Measurements from ENCODE around the gene TSSK6.

TSSK6 gene

DNA sequence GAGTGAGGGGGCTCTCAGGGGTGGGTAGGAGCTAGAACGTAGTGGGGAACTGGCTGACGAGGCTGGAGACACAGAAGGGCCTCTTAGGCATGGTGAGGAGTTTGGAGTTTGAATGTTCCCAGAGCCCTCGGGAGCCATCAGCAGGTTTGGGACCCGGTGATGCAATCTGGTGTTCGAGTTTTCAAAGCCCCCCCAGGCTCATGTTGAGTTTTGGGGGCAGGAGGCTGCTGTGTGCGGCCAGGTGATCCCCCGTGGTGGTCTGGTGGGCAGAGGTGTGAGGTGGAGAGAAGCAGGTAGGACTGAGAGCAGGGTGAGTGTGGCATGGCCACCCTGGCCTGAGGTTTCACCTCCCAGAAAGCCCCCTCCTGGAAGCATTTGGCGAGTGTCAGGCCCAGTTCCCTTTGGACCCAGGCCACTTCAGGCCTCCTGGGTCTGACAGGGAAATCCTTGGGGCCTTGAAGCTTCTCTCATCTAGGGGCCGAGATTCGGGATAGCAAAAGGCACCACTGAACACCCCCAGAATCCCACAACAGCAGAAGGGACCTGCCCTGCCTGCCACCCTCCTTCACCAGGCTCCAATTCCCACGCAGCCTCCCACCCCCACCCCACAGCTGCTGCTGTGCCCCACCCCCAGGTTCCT lies 14.6 kb upstream of the TSSK6 start:
- peak; percentile 23 for DNase-seq

DNA sequence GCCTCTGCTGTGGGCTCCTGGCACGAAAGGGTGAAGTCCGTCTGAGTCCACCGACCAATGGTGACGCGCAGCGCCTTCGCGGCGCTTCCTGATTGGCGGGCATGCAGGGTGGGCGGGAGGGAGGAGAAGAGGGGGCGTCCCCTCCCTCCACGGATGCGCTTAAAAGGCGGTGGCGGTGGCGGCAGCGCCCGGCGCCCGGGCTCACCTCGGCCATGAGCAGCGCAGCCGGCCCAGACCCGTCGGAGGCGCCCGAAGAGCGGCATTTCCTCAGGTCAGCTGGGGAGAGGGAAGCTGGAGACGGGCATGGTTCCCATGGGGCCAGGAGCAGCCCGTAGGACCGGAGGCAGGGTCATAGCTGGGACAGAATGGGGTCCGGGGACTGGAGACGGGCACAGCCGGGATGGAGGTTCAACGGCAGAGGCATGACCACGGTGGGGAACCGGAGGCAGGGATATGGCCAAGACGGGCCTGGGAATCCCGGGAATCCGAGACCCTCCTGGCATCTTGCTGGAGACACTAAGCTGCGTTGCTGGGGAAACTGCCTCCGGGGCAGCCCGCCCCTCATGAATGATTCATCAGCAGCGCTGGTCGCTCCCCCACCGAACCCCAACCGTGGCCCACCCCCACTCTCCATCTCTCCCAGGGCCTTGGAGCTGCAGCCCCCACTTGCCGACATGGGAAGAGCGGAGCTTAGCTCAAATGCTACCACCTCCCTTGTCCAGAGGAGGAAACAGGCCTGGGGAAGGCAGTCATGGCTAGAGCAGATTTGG lies 13.6 kb upstream of the TSSK6 start, which contains the start of gene YJEFN3:
TSS of gene YJEFN3 (plus strand) at position 191 of the 770 bp plus-strand sequence. CDS start at position 213, 22 bp downstream.
- DNase-seq: peak; percentile 65

DNA sequence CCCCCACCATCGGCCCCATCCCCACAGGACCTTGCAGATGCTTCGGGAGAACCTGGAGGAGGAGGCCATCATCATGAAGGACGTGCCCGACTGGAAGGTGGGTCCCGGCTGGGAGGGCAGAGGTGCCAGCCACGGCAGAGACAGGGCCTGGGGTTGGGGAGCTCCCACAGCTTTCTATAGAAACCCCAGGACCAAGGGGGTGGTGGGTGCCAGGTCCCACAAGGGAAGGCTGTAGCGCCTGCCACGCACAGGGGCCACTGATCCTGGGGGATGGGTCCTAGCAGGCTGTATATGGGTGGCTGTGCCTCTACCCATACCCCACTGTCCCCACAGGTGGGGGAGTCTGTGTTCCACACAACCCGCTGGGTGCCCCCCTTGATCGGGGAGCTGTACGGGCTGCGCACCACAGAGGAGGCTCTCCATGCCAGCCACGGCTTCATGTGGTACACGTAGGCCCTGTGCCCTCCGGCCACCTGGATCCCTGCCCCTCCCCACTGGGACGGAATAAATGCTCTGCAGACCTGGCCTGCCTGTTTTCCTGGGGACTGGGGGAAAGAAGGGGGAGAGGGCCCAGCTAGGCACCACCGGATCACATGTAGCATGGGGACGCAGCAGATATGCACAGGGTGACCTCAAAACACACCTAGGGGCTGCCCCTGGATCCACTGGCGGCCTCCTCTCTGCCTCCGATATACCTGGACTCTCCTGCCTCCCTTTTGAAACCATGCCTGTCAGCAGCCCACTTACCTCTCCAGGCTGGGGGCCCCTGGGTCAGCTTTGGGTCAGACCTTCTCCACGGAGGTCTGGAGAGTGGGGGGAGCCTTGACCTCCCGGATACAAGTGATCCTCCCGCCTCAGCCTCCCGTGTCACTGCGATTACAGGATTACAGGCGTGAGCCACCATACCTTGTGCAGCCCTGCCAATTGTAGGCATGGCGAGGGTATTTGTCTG lies 12.6 kb upstream of the TSSK6 start:
- peak; percentile 19 for DNase-seq

DNA sequence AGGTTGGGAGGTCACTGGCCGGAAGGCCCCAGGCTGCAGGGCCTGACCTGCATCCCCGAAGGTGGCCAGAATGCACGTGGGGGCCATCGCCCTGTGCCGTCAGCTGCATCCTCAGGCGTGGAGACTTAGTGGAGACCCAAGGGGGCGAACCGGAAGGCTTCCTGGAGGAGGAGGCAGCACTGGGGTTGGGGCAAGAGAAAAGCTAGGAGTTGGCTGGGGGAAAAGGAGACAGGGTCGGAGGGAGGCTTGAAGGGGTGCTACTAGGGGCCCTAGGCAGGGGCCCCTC lies 12.0 kb upstream of the TSSK6 start:
- no peak for DNase-seq

DNA sequence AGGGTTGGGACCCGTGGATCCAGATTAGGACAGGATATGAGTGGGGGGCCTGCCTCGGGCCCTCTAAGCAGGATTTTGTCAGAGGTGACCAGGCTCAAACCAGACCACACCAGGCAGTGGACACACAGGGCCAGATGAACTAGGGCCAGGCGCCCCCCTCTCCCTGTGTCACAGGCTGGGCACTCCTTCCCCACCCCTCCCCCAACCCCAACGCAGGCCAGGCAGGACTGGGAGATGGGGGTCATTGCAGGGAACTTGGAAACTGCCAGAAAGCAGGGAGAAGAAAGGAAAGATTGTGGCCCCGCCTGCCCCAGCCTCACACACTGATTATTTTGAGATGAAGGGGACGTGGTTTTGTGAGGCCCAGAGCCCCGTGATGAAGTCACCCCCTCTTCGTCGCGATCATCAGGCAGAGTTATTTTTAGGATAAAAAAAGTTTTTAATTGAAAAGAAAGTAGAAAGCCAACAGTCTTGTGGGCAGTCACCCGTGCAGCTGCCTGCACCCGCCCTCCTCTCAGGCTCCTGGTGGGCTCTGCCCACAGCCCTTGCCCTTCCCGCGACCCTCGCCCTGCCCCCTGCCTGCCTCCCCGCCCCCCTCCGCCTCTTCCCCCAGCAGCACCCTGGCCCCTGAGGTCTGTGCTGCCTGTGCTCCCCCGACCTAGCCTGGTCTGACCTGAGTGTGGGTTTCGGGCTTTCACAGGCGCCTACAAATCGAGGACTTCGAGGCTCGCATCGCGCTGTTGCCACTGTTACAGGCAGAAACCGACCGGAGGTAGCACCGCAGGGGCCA lies 11.4 kb upstream of the TSSK6 start:
- DNase-seq: peak; percentile 20

DNA sequence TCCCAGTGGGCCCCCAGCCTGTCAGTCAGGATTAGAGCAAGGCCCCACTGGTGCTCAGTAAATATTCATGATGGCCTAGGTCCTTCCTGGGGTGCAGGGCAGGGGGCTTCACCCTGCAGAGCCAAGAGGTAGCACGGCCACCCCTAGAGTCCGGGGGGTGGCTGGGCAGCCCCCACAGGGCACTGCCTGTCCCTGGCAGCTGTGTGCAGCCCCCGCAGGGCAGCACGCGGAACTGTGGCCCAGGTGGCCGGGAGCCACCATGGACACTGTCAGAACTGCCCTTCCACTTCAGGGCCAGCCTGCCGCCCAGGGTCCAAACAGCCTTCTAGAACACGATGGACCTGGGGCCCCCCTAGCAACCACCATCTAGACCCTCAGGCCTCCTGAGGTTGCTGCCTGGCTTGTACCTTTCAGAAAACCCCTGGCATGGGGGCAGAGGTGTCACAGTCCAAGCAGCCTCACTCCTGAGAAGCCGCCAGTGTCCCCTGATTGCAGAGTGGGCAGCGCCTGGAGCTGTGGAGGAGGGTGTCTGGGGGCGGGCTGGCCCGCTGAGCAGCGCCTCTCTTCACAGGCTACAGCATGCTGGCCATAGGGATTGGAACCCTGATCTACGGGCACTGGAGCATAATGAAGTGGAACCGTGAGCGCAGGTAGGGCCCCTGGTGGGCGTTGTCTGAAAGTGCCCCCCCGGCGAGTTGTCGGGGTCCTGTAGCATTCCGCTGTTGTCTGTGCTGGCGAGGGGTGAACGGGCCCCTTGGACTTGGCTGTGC lies 10.4 kb upstream of the TSSK6 start:
- peak; percentile 19 for DNase-seq

DNA sequence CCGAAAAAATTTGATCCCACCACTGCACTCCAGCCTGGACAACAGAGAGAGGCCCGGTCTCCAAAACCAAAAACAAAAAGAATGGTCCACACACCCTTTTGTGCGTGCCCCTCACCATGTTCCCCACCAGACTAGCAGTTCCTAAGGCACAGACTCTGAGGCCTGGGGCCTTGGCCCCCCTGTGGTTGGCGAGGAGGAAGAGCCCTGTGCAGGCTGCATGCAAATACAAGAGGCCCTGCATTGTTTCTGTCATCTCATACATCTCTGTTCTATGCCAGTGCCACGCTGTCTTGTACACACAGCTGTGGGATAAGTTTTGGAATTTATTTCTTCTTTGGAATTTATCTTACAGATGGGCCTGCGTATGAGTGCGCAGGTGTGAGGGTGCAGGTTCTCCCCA lies 8.7 kb upstream of the TSSK6 start:
- no peak for DNase-seq

DNA sequence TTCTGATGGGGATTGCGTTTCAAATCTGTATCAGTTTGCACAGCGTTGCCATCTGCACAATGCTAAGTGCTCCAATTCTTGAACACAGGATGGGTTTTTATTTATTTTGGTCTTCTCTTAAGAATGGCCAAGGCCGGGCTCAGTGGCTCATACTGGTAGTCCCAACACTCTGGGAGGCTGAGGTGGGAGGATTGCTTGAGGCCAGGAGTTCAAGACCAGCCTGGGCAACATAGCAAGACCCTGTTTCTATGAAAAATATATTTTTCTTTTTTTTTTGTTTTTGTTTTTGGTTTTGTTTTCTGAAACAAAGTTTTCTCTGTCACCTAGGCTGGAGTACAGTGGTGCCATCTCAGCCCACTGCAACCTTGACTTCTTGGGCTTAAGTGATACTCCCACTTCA lies 7.8 kb upstream of the TSSK6 start:
- DNase-seq: no peak

DNA sequence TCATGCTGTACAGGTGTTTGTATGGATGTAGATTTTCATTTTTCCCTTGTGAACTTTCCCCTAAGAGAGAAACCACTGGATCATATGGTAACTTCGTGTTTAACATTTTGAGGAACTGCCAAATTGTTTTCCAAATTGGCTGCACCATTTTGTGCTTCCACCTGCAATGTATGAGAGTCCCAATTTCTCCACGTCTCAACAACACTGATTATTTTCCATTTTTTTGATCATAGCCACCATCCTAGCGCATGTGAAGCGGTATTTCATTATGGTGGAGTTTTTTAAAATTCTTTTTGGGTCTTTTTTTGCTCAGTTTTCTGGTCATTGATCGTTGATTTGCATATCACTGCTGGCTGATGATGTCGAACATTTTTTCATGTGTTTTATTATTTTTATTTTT lies 5.6 kb upstream of the TSSK6 start:
- DNase-seq: no peak

DNA sequence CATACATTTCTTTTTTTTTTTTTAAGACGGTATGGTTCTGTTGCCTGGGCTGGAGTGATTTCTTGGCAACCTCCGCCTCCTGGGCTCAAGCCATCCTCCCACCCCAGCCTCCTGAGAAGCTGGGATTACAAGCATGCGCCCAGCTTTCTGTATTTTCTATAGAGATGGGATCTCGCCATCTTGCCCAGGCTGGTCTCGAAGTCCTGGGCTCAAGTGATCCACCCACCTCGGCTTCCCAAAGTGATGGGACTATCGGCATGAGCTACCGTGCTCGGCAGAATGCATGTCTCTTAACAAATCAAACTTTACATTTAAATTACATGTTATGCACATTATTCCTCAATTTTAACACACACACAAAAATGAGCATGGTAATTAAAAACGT lies 1.9 kb upstream of the TSSK6 start:
- no peak for DNase-seq

DNA sequence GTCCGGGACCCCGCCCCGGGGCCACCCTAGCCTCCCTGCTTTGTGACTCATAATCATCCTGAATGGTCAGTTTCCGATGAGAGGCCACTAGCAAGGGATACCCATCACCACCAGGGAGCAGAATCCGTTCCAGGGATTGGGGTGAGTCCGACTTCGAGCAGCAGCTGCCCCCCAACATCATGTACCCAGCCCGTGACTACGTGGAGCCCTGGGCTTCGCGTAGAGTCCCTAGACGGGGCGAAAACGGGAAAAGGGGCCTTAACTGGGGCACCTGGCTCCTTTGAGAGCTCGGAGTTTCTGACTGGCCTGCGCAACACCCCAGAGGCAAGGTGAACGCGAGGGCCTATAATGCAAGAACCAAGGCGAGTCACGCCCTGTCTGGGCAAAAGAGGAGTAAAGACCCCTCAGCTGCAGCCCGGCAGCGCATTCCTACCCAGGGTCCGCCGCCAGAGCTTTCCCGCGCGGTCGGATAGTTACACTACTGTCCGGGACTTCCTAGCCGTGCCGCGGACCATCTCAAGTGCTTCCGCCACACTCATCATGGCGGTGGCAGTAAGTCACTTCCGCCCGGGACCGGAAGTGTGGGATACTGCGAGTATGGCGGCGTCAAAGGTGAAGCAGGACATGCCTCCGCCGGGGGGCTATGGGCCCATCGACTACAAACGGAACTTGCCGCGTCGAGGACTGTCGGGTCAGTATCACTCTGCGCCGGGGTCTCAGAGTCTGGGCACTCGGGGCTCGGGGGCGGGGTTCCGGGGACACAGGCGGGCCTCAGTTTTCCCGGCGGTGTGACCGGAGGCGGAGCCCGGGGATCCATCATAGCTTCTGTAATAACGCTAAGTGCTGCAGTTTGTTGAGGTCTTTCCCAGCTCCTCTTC lies 533 bp upstream of the TSSK6 start, which contains the start of gene NDUFA13:
TSS of gene NDUFA13 (plus strand) at position 584 of the 878 bp plus-strand sequence. CDS start at position 598, 14 bp downstream.
- peak; percentile 96 for DNase-seq

DNA sequence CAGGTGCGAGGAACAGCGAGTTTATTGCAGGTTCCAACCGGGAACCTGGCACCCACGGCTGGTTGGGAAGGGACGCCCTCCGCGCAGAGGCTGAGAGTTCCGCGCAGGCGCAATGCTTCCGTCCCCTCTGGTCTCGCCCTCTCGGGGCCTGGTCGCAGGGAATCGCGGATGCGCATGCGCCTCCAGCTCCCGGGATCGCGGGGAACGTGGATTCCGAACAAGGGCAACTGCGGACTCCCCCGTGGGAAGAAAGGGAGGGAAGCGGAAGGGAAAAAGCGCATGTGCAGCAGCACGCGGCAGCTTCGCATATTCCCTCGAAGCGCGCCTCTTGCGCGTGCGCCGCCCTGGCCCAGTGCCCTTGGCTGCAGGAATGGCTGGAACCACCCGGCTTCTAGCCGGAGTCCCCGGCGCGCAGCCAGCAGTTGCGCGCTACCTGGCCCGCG lies 1.1 kb downstream of the TSSK6 start:
- DNase-seq: peak; percentile 85

DNA sequence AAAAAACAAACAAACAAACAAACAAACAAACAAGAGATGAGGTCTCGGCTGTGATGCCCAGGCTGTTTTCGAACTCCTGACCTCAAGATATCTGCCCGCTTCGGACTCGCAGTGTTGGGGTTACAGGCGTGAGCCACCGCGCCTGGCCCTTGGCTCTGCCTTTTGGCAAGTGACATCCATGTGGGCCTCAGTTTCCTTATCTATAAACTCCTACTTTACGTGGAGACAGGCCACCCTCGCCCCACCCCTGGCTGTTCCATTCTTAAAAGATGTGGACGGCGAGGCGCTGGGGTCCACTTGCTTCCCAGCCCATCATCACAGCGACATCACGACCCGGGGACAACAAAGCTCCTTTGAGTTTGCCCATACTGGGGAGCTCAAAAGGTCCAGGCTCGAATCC lies 1.7 kb downstream of the TSSK6 start:
- DNase-seq: no peak

DNA sequence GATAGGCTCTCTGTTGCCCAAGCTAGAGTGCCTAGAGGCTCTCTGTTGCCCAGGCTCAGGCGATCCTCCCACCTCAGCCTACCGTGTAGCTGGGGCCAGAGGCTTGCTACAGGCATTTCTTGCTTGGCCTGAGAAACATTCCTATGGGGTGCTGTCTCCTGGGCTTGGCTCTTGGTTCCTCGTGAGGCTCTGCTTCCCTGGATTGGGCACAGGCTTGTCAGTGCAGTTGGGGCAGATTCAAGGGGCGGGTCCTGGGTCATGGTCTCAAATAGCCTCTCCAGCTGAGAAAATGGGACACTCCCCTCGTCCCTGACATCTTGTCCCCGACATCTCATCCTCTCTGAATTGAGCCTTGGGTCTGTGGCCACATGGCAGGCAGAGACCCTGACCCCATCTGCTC lies 4.9 kb downstream of the TSSK6 start:
- no peak for DNase-seq

DNA sequence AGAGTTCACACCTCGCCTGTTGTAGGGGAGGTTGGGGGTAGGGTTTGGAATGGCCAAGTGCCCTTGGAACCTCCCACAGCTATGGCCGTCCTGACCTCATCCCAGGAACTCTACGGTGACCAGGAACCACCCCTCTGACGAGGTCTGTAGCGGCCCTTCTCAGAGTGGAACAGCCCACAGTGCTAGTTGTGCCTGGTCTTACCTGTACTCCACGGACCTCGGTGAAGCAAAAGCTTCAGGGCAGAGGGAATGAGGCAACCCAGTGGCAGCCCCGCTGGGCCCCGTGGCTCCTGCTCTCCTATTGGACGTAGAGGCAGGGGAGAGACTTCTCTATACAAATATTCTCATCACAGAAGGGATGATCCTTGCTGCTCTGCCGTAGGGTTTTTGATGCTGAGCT lies 7.1 kb downstream of the TSSK6 start:
- DNase-seq: no peak

DNA sequence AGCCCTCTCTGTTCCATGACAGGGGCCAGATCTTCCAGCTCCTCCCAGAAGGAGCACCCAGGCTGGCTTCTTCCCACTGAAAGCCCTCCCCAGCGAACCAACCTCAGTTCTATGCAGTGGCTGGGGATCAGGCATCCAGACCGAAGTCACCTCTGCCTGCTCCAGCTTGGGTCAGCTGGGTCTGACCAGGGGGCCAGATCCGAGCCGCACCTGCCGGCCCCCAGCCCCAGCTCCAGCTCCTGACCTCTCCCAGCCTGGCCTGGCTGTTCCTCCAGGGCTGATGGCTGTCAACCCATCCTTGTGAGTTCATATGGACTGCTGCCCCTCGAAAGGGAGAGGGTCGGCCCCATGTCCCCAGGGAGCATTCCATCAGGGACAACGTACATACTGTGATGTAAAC lies 8.0 kb downstream of the TSSK6 start:
- no peak for DNase-seq

DNA sequence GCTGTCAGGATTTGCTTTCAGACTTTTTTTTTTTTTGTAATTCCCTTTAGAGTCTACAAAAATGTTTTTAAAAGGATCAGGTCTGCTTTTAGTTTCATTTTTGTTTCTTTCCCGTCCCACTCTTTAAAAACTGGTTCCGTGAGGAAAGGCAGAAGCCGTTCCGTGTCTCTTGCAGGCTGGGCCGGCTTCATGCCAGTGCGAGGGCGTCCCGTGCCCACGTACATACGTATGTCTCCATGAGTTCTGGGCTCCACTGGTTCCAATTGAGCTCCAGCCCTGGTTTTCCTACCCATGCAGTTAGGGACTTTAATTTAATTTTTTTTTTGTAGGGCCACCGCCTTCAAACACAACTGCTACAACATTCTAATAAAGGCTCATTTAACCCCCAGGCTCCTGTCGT lies 8.8 kb downstream of the TSSK6 start:
- no peak for DNase-seq

DNA sequence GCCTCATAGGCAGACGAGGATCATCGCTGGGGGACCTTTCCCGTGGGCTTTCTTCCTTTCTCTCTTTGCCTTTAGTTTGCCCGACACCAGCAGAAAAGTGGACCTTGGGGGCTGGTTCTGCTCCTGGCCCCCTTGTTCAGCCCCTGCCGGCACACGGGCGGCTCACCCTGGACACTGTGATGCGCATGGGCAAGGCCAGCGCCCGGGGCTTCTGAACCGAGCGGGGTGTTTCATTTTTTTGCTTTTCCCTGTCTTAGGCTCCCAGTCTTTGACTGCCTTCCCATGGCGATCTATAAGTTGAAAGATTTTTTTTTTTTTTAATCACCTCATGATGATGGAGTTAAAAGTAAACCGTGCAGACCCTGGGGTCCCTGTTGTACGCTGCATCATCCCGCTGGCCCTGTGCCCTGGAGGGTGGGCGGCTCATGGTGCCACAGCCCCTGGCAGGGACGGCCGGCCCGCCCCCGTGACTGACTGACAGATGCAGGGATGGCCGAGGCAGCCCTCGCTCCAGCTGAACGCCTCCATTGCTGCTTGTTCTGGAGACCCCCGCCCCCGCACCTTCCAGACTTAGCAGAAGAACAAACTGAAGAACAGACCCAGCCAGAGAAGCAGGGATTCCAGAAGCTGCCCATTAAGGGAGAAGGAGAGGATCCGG lies 9.6 kb downstream of the TSSK6 start:
- DNase-seq: peak; percentile 20

DNA sequence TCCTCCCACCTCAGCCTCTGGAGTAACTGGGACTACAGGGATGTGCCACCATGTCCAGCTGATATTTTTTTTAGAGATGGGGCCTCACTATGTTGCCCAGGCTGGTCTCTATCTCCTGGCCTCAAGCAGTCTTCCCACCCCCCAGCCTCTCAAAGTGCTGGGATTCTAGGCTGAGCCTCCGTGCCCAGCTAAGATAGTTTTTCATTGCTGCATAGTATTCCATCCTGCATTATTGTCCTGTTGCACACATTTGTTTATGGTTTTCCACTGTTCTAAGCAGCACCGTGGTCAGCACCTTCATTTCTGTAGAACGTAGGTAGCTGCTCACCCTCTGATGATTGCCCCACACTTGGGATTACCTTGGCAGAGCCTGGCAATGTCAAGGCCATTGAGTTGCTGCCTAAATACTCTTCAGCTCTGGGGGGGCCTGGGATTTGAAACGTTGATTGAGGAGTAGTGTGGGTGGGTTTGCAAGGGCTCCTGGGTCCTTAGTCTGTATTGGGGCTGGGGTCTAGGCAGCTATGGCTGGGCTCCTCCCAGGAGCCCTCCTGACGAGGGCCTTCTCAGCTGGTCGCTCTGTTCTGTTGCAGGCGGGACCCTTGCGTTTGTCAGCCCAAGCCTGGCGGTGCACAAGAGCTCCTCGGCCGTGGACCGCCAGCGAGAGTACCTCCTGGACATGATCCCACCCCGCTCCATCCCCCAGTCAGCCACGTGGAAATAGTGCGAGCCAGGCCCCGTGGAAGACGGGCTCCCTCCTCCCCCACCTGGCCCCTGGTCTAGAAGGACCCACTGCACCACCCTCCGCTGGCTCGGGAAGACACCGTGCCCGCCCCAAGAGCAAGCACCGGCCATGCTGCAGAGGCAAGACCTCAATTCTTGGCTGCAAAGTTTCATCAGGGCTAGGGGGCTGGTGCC lies 10.3 kb downstream of the TSSK6 start:
- DNase-seq: no peak

Data from right hindlimb (tissue), 1 donor.